HepG2 (cell line): ENCODE data around the gene KCND1. TPM values are rescaled to one million over a fixed set of nuclear protein-coding genes. Genes with fewer than 3 reads are reported as not detected.

Experiments used
- ATAC-seq: fragments of 200-7000 bp; cut with Tn5 transposase; 3 replicates; pipeline ENCODE4 v1.9.1; 2020; ENCODE audit warnings: mild to moderate bottlenecking, moderate library complexity
- BruUV-seq: library from RNA; stranded (reverse); fragments of 400-500 nt; replicated peaks from 2 replicates; lab custom pipeline; 2021; lab: Mats Ljungman, UMichigan
- CTCF ChIA-PET: fragments of 300-600 bp; formaldehyde crosslinking; extraction: SDS; loops from one replicate; lab custom pipeline; 2021; ENCODE audit warnings: low total read pairs, inconsistent platforms, low intra/inter-chr PET ratio; lab: Yijun Ruan, JAX
- POLR2A ChIA-PET: fragments of 350-600 bp; sonication (Branson Sonifier 250); formaldehyde crosslinking; loops from one replicate; lab custom pipeline; 2020; ENCODE audit warnings: antibody characterized with exemption, inconsistent platforms; lab: Yijun Ruan, JAX
- DNase-seq: peaks from one replicate; pipeline ENCODE4 v3.0.0-alpha.2; 2015; ENCODE audit warnings: low spot score
- FAIRE-seq: peaks from 3 replicates; lab custom pipeline; 2011; peaks lifted over from hg19 to GRCh38; lab: Jason Lieb, UNC
- H2AFZ ChIP-seq: one replicate; pipeline ENCODE4 v1.6.1; 2011; ENCODE audit warnings: low read length, inconsistent platforms
- H3K27ac ChIP-seq: fragments of 300-600 bp; 3 replicates; pipeline ENCODE4 v1.8.0; 2011; ENCODE audit warnings: mixed run types, mild to moderate bottlenecking, mixed read lengths, low read length, inconsistent platforms; ENCODE audit not compliant: insufficient read depth; ENCODE audit errors: extremely low read length
- H3K27me3 ChIP-seq, 2 experiments: fragments of 200-600 bp in 1 of 2; 2 replicates in 1 of 2; 3 replicates in 1 of 2; pipeline versions ENCODE4 v1.6.0 to v1.8.0; 2011; ENCODE audit warnings: low read length in 2 of 2, mild to moderate bottlenecking in 2 of 2, moderate library complexity in 2 of 2, inconsistent platforms in 1 of 2; ENCODE audit not compliant: insufficient read depth in 2 of 2, control insufficient read depth in 1 of 2
- H3K36me3 ChIP-seq, 2 experiments: fragments of 200-600 bp in 1 of 2; replicated peaks in 1 of 2; 2 replicates in 1 of 2; 3 replicates in 1 of 2; pipeline versions ENCODE4 v1.5.1 to v1.8.0; 2011; ENCODE audit warnings: low read length in 2 of 2, inconsistent platforms in 1 of 2; ENCODE audit not compliant: insufficient read depth in 2 of 2, control insufficient read depth in 1 of 2
- H3K4me1 ChIP-seq: 2 replicates; pipeline ENCODE4 v1.5.1; 2012; ENCODE audit warnings: low read length, inconsistent platforms; ENCODE audit not compliant: insufficient read depth
- H3K4me2 ChIP-seq: 2 replicates; pipeline ENCODE4 v1.6.0; 2011; ENCODE audit warnings: low read depth, low read length, inconsistent platforms
- H3K4me3 ChIP-seq, 3 experiments: fragments of 200-600 bp in 1 of 3; sonication (generic), shearing (Covaris generic) in 1 of 3; replicated peaks in 1 of 3; 2 replicates each; pipeline ENCODE4 v1.5.1; 2011 to 2016; ENCODE audit warnings: low read length in 3 of 3, inconsistent platforms in 2 of 3, low read depth in 2 of 3, mild to moderate bottlenecking in 2 of 3, control low read depth in 1 of 3, mixed read lengths in 1 of 3; ENCODE audit not compliant: insufficient read depth in 1 of 3
- H3K79me2 ChIP-seq: one replicate; pipeline ENCODE4 v1.6.1; 2011; ENCODE audit warnings: low read length, inconsistent platforms; ENCODE audit not compliant: insufficient read depth
- H3K9ac ChIP-seq: 2 replicates; pipeline ENCODE4 v1.6.0; 2011; ENCODE audit warnings: mild to moderate bottlenecking, low read depth, low read length, inconsistent platforms; ENCODE audit not compliant: insufficient read depth
- H3K9me3 ChIP-seq: 2 replicates; pipeline ENCODE4 v1.5.1; 2012; ENCODE audit warnings: mild to moderate bottlenecking, low read length
- H4K20me1 ChIP-seq: 2 replicates; pipeline ENCODE4 v1.6.0; 2011; ENCODE audit warnings: inconsistent platforms, mild to moderate bottlenecking, low read length, moderate library complexity; ENCODE audit not compliant: insufficient read depth
- AGO1 ChIP-seq: fragments of 200-400 bp; formaldehyde crosslinking; IDR thresholded peaks from 2 replicates; pipeline ENCODE4 v1.6.1; 2017; ENCODE audit warnings: mild to moderate bottlenecking, low read depth, low read length, moderate library complexity; ENCODE audit not compliant: poor library complexity, severe bottlenecking
- CENPX ChIP-seq: sonication (generic); formaldehyde crosslinking; IDR thresholded peaks from 2 replicates; pipeline ENCODE4 v1.9.0; 2021; ENCODE audit warnings: mild to moderate bottlenecking, missing genetic modification reagents, moderate library complexity
- CREM ChIP-seq, 2 experiments: sonication (generic) in 1 of 2; formaldehyde crosslinking in 1 of 2; IDR thresholded peaks; 2 replicates each; pipeline versions ENCODE4 v1.4.0 to v1.6.1; 2016 to 2020; ENCODE audit warnings: antibody characterized with exemption in 1 of 2, mild to moderate bottlenecking in 1 of 2, missing genetic modification reagents in 1 of 2
- ELF4 ChIP-seq: sonication (generic); formaldehyde crosslinking; IDR thresholded peaks from 2 replicates; pipeline ENCODE4 v1.5.0; 2020; ENCODE audit warnings: missing genetic modification reagents, mild to moderate bottlenecking, moderate library complexity, borderline replicate concordance
- MAFG ChIP-seq: sonication (generic); formaldehyde crosslinking; IDR thresholded peaks from 2 replicates; pipeline ENCODE4 v1.5.1; 2020; ENCODE audit warnings: mild to moderate bottlenecking, missing genetic modification reagents
- TBX3 ChIP-seq: fragments of 450-650 bp; IDR thresholded peaks from 2 replicates; pipeline ENCODE4 v1.6.1; 2017; ENCODE audit warnings: antibody characterized with exemption, mild to moderate bottlenecking, inconsistent platforms, borderline replicate concordance
- ZNF260 ChIP-seq: sonication (generic); formaldehyde crosslinking; IDR thresholded peaks from 2 replicates; pipeline ENCODE4 v1.4.0; 2020; ENCODE audit warnings: missing genetic modification reagents, low read depth, mild to moderate bottlenecking, borderline replicate concordance
- WGBS: methylation state at CpG from one replicate; pipeline ENCODE4 v1.1.6; 2017; ENCODE audit warnings: low lambda C conversion rate; 5-methylcytosine and 5-hydroxymethylcytosine counted together
- in situ Hi-C: cut with HindIII; loops from 2 replicates; pipeline ENCODE4 v1.10.0; 2017; ENCODE audit warnings: low pct_unique_long_range_greater_than_20kb; ENCODE audit not compliant: extremely low pct_ligation_motif_present
- intact Hi-C: fragments of 100-400 bp; cut with micrococcal nuclease; formaldehyde crosslinking; loops from one replicate; pipeline ENCODE4 v1.10.0; 2022; ENCODE audit not compliant: unreplicated experiment
- polyA plus RNA-seq, 8 experiments: library from polyadenylated mRNA; depleted of rRNA in 3 of 8; stranded (reverse) in 7 of 8; unstranded in 1 of 8; fragments of >200 nt; fragmentation: Illumina TruSeq in 4 of 8; extraction: Trizol in 4 of 8; gene quantifications; 2 replicates each; pipeline versions ENCODE4 v1.2.1 to v1.2.3, GENCODE V29; 2011 to 2016; ENCODE audit warnings: low read depth in 4 of 8, missing spikeins in 1 of 8, mixed read lengths in 1 of 8; ENCODE audit not compliant: insufficient read depth in 1 of 8
- total RNA-seq, 5 experiments: library from RNA; depleted of rRNA; stranded (reverse); fragments of >200 nt; fragmentation: Illumina TruSeq; extraction: Trizol; gene quantifications; 2 replicates each; pipeline ENCODE4 v1.2.3, GENCODE V29; 2016; ENCODE audit warnings: low read depth in 1 of 5
- TF ChIP-seq, protein P1 (sequence below): fragments of 450-650 bp; IDR thresholded peaks from 2 replicates; pipeline ENCODE4 v1.6.1; 2016

Gene KCND1
- total and polyA plus RNA-seq, 2 of the 13 experiments (the other 11 are each of a cell fraction or from before 2014, with no cell fraction given) = 0.07 to 0.30 TPM

GRCh38 chrX:48940404-48940955 lies 31.2 kb downstream of the KCND1 start:
- no TSS peak for BruUV-seq
- intact Hi-C loops = no loop called here
- 100% methylated on average over 1 of the region's 2 CpGs for WGBS
- Histone ChIP-seq H3K27ac (peak overlapping the region; percentile 88), H3K27me3 (no peaks in the 10 kb centered on the region), H4K20me1 (peaks cover 1% of the 10 kb centered on the region; the same call in 1 of the 2 replicates), H2AFZ (no peak overlapping the region), H3K9me3 (no peaks in the 10 kb centered on the region), H3K9ac (no peak overlapping the region), H3K4me3 (no peak overlapping the region), H3K36me3 (peaks cover 3 to 14% of the 10 kb centered on the region in 2 experiments; a peak in 3 of 5 replicates), H3K4me2 (no peak overlapping the region), H3K4me1 (peaks cover 29% of the 10 kb centered on the region), H3K79me2 (peaks cover 28% of the 10 kb centered on the region)
- FAIRE-seq (no peak), ATAC-seq (no peak), DNase-seq (no peak)
- TF ChIP-seq CENPX (CRISPR knock-in tag) = no peak
- 0 out of 2 replicates have a peak, but pooled peaks have one; percentile 38 for TF ChIP-seq MAFG (CRISPR knock-in tag)
- ChIA-PET CTCF (no interaction called here), POLR2A (interaction anchor here (1.0 kb wide), 1 partner anchor 139 kb away, joined by 3 read pairs; the partner anchor contains the start of gene HDAC6)
- in situ Hi-C loops = no loop called here

- no peak for FAIRE-seq
- intact Hi-C loops = no loop called here
- Histone ChIP-seq H3K9me3 (no peaks in the 10 kb centered on the region), H3K4me2 (no peak overlapping the region), H3K4me1 (peaks cover 29% of the 10 kb centered on the region), H4K20me1 (no peaks in the 10 kb centered on the region), H3K36me3 (peaks cover 3 to 20% of the 10 kb centered on the region in 2 experiments; a peak in 3 of 5 replicates), H3K4me3 (no peak overlapping the region), H3K9ac (no peak overlapping the region), H2AFZ (no peak overlapping the region), H3K27me3 (no peaks in the 10 kb centered on the region), H3K27ac (no peak overlapping the region), H3K79me2 (peaks cover 26% of the 10 kb centered on the region)
- no peak for ATAC-seq
- POLR2A ChIA-PET = no interaction called here
- BruUV-seq = no TSS peak
- in situ Hi-C loops = no loop called here
- CTCF ChIA-PET = no interaction called here
- DNase-seq = no peak
- WGBS = no CpG with 5 or more reads among the region's 3 CpGs
- no peak for TF ChIP-seq CREM (IDR thresholded peaks at IDR 0.05)
- no peak for TF ChIP-seq CREM (CRISPR knock-in tag; IDR thresholded peaks at IDR 0.05)
- no peak for TF ChIP-seq ELF4 (CRISPR knock-in tag)
- TF ChIP-seq AGO1 = no peak
- TF ChIP-seq ZNF260 (CRISPR knock-in tag) = no peak
- TF ChIP-seq TBX3 = no peak
- TF ChIP-seq, protein P1, sequence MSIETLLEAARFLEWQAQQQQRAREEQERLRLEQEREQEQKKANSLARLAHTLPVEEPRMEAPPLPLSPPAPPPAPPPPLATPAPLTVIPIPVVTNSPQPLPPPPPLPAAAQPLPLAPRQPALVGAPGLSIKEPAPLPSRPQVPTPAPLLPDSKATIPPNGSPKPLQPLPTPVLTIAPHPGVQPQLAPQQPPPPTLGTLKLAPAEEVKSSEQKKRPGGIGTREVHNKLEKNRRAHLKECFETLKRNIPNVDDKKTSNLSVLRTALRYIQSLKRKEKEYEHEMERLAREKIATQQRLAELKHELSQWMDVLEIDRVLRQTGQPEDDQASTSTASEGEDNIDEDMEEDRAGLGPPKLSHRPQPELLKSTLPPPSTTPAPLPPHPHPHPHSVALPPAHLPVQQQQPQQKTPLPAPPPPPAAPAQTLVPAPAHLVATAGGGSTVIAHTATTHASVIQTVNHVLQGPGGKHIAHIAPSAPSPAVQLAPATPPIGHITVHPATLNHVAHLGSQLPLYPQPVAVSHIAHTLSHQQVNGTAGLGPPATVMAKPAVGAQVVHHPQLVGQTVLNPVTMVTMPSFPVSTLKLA = no peak
Observed at GRCh38 chrX:48939524-48940228, 32.0 kb downstream of the KCND1 start.
